Activated T-helper 1 cell treated with Interleukin-2 at 50 U/mL for 16 hours (primary cell): ENCODE results near the gene STARD7.
"Not testable (repeated sequence)": the region's sequence is repeated elsewhere in the genome, so short reads cannot be mapped to it uniquely, and the experiment has no call there.

ENCODE experiments used
- DNase-seq: peaks from one replicate; pipeline ENCODE4 v3.0.0-alpha.2; 2020; ENCODE audit warnings: low read depth

The STARD7 gene

GRCh38 chr2:96148410-96149217 is 60.0 kb downstream of the STARD7 start:
- peak; percentile 90 for DNase-seq

- DNase-seq = no peak
Measured at GRCh38 chr2:96147593-96148201, 60.9 kb downstream of the STARD7 start.

GRCh38 chr2:96146881-96147592 is 61.6 kb downstream of the STARD7 start:
- DNase-seq = no peak

- peak; percentile 83 for DNase-seq
Measured at GRCh38 chr2:96146153-96146880, 62.3 kb downstream of the STARD7 start.

- no peak for DNase-seq
Measured at GRCh38 chr2:96145848-96146152, 62.8 kb downstream of the STARD7 start.

- DNase-seq = peak; percentile 83
Measured at GRCh38 chr2:96145036-96145847, 63.4 kb downstream of the STARD7 start, which contains the start of gene DUSP2. Gene DUSP2 (minus strand): TSS chr2:96145440. CDS start chr2:96145354, 86 bp downstream.

- DNase-seq = no peak
Measured at GRCh38 chr2:96144481-96145035, 64.1 kb downstream of the STARD7 start.

GRCh38 chr2:96143848-96144480 is 64.7 kb downstream of the STARD7 start:
- no peak for DNase-seq

- no peak for DNase-seq
Measured at GRCh38 chr2:96143231-96143847, 65.3 kb downstream of the STARD7 start.

GRCh38 chr2:96142217-96143113 is 66.2 kb downstream of the STARD7 start:
- no peak for DNase-seq

GRCh38 chr2:96141624-96141967 is 67.0 kb downstream of the STARD7 start:
- not testable (repeated sequence) for DNase-seq

- DNase-seq = no peak
Measured at GRCh38 chr2:96140941-96141623, 67.5 kb downstream of the STARD7 start.

- no peak for DNase-seq
Measured at GRCh38 chr2:96139181-96139758, 69.4 kb downstream of the STARD7 start.

GRCh38 chr2:96138179-96139145 is 70.2 kb downstream of the STARD7 start, which contains the start of gene ASTL:
Gene ASTL (minus strand): TSS chr2:96138502. CDS start chr2:96138436, 66 bp downstream.
- no peak for DNase-seq

- no peak for DNase-seq
Measured at GRCh38 chr2:96137321-96138178, 71.1 kb downstream of the STARD7 start.

GRCh38 chr2:96136129-96136720 is 72.4 kb downstream of the STARD7 start:
- no peak for DNase-seq
